LHCN-M2 (cell line): ENCODE results near the gene ATP7B. TPM values are rescaled to one million over a fixed set of nuclear protein-coding genes. Genes with fewer than 3 reads are reported as not detected.
"Not testable (repeated sequence)": the region's sequence is repeated elsewhere in the genome, so short reads cannot be mapped to it uniquely, and the experiment has no call there.

Source experiments
- DNase-seq: peaks from one replicate; pipeline ENCODE4 v3.0.0-alpha.2; 2012; ENCODE audit warnings: low read depth
- polyA plus RNA-seq: library from polyadenylated mRNA; unstranded; fragments of >200 nt; gene quantifications from one replicate; pipeline ENCODE4 v1.2.1, GENCODE V29; 2012; ENCODE audit warnings: missing spikeins
- total RNA-seq: library from RNA; depleted of rRNA; stranded (reverse); fragments of >200 nt; gene quantifications from 2 replicates; pipeline ENCODE4 v1.2.3, GENCODE V29; 2014; rRNA removed

Gene ATP7B
- total RNA-seq = 1.7 and 1.8 TPM in 2 replicates
- polyA plus RNA-seq = 1.9 TPM

- no peak for DNase-seq
Observed at GRCh38 chr13:52010890-52011631, at the start of gene ATP7B. TSS of gene ATP7B (minus strand) at chr13:52011450. CDS start at chr13:52011337, 113 bp downstream.

- no peak for DNase-seq
Observed at GRCh38 chr13:52053460-52053859, 42.2 kb upstream of the ATP7B start.

- no peak for DNase-seq
Observed at GRCh38 chr13:52051400-52051799, 40.1 kb upstream of the ATP7B start.

- peak; percentile 38 for DNase-seq
Observed at GRCh38 chr13:52048516-52048915, 37.3 kb upstream of the ATP7B start.

- DNase-seq = no peak
Observed at GRCh38 chr13:52047463-52047862, 36.2 kb upstream of the ATP7B start.

- no peak for DNase-seq
Observed at GRCh38 chr13:52043675-52044074, 32.4 kb upstream of the ATP7B start.

GRCh38 chr13:52036037-52036436, 24.8 kb upstream of the ATP7B start:
- DNase-seq = no peak

GRCh38 chr13:52034616-52035226, 23.5 kb upstream of the ATP7B start:
- DNase-seq = no peak

DNA sequence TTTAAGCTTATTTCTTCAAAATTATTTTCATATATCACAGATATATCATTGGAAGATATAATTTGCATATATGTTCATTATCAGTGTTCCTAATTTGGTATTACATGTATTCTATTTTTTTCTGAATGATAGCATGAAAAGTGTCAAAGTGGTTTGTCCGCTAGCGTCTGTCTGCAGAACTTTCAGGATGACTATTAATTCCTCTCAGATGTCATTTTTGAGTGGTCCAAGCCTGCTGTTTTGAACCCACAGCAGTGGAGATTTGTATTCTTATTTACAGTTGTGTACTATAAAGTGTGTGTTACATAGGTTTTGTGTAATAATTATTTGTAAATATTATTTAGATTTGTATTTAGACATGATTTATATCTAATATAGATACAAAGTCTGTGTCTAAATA, 21.8 kb upstream of the ATP7B start:
- DNase-seq = no peak

DNA sequence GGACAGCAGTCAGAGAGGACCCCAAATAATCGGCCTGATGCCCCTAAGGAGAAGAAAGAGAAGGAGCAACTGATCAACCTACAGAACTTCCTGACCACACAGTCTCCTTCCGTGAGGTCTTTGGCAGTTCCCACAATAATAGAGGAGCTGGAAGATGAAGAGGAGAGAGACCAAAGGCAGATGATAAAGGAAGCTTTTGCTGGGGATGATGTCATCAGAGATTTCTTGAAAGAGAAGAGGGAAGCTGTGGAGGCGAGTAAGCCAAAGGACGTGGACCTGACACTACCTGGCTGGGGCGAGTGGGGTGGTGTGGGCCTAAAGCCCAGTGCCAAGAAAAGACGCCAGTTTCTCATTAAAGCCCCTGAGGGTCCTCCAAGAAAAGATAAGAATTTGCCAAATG, 19.2 kb upstream of the ATP7B start:
- not testable (repeated sequence) for DNase-seq

- no peak for DNase-seq
Observed at GRCh38 chr13:52029569-52029968, 18.3 kb upstream of the ATP7B start.

- DNase-seq = no peak
Observed at GRCh38 chr13:52027832-52028231, 16.6 kb upstream of the ATP7B start.

DNA sequence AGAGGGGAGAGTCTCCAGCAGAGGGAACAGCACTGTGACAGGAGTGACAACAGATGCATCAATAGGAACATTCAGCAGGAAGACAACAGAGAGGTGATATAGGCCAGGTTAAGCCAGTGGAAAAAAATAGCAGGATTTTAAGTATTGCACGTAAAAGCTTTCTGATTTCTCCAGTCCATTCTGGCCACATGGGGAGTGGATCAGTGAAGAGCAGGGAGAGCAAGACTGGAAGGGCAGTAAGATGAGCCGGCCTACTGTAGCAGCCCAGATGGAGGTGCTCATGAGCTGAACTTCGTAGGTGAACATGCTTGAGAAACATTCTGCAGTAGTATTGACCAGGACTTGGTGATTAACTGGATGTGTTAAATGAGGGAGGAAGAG, 15.0 kb upstream of the ATP7B start:
- no peak for DNase-seq

GRCh38 chr13:52025475-52026245, 14.4 kb upstream of the ATP7B start:
- no peak for DNase-seq

DNA sequence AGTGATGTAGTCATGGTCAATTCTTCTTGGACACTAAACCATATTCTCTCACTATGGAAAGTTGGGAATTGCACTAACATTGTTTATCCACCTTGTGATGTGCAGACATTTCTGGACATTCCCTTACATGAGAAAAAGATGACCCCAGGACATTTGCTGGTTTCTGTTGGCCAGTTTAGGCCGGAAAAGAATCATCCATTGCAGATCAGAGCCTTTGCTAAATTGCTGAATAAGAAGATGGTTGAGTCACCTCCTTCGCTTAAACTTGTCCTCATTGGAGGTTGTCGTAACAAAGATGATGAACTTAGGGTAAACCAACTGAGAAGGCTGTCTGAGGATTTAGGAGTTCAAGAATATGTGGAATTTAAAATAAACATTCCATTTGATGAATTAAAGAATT, 13.2 kb upstream of the ATP7B start, which contains the start of gene UTP14C:
Gene UTP14C (plus strand): TSS at position 211 of the 400 bp plus-strand sequence. CDS start 4,114 bp downstream, outside the sequence.
- DNase-seq = no peak

- no peak for DNase-seq
Observed at GRCh38 chr13:52022356-52022755, 11.1 kb upstream of the ATP7B start.

DNA sequence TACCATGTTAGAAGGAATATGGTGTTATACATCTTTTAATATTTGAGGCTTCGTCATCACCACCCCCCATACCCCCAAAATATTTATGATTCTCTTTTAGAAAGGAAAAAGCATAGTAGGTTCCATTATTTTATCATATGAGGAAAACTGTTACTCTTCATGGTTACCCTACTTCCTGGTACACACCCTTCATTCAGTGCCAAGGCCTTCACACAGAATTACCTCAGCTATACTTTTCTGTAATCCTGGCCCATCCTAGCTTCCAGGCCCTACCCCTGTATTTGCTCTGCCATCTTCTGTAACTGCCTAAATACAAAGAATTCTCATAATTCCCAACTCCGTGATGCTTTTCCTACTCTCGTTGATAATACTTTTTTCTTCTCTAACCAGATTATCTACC, 8.9 kb upstream of the ATP7B start:
- DNase-seq = no peak

DNA sequence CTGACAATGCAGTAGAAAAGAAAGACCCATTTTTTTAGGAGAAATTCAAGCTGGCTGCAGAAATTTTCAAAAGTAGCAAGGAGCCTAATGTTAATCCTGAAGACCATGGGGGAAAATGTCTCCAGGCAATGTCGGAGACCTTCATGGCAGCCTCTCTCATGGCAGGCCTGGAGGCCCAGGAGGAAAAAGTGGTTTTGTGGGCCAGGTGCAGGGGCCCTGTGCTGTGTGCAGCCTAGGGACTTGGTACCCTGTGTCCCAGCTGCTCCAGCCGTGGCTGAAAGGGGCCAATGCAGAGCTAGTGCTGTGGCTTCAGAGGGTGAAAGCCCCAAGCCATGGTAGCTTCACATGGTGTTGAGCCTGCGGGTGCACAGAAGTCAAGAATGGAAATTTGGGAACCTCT, 5.0 kb upstream of the ATP7B start:
- DNase-seq = no peak

- DNase-seq = no peak
Observed at GRCh38 chr13:52012512-52012836, 1.2 kb upstream of the ATP7B start.

- peak; percentile 96 for DNase-seq
Observed at GRCh38 chr13:52011632-52012511, 622 bp upstream of the ATP7B start, which contains the start of gene ALG11. TSS of gene ALG11 (plus strand) at chr13:52012398. CDS start at chr13:52012419, 21 bp downstream.

DNA sequence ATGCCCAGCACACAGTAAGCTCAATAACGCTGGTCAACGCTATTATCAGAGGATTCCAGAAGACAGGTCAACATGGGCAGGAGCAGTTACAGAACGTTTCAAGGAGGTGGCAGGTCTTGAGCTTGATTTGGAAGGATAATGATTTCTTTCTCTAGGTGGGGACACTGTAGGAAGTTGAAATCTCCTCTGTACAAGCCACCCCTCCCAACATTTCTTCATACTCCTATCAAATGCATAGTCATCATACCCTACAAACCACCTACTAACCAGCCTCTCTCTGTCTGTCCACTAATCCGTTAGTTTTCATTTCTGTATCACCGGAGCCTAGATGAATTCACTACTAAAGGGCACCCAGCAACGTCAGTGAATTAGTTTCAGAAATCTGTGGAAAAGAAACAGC, 1.3 kb downstream of the ATP7B start:
- DNase-seq = no peak
